Stimulated activated naive B cell treated with anti-CD40 and anti-IgM and Interleukin-4, amounts not matched to agents 10 μg/mL and 1 μg/mL and 100 μg/mL, for 72 hours (primary cell): ENCODE data around the gene OS9.
A peak's percentile ranks its signal among the peaks of the same experiment; 100 is the strongest.
"Not testable (repeated sequence)": the region's sequence is repeated elsewhere in the genome, so short reads cannot be mapped to it uniquely, and the experiment has no call there.

ENCODE experiments used
- ATAC-seq, 2 donors: fragments of 150-1000 bp; cut with Tn5 transposase; replicated peaks; 2 replicates each; pipeline ENCODE4 v1.10.0; 2021; ENCODE audit warnings: moderate library complexity in 1 of 2
- DNase-seq: peaks from one replicate; pipeline ENCODE4 v3.0.0; 2021
- H3K27ac Mint-ChIP-seq: one replicate; pipeline ENCODE4 v1.8.0; 2022; ENCODE audit warnings: mild to moderate bottlenecking, mixed read lengths
- H3K27me3 Mint-ChIP-seq, 2 donors: one replicate each; pipeline ENCODE4 v1.8.0; 2022; ENCODE audit warnings: mixed read lengths in 2 of 2
- H3K36me3 Mint-ChIP-seq, 2 donors: one replicate each; pipeline ENCODE4 v1.8.0; 2022; ENCODE audit warnings: mixed read lengths in 2 of 2, mild to moderate bottlenecking in 1 of 2
- H3K4me1 Mint-ChIP-seq, 2 donors: one replicate each; pipeline ENCODE4 v1.8.0; 2022; ENCODE audit warnings: mixed read lengths in 2 of 2, mild to moderate bottlenecking in 1 of 2
- H3K4me3 Mint-ChIP-seq, 2 donors: one replicate each; pipeline ENCODE4 v1.8.0; 2022; ENCODE audit warnings: mild to moderate bottlenecking in 2 of 2, mixed read lengths in 2 of 2, moderate library complexity in 1 of 2
- H3K9me3 Mint-ChIP-seq, 2 donors: one replicate each; pipeline ENCODE4 v1.8.0; 2022; ENCODE audit warnings: mixed read lengths in 2 of 2, mild to moderate bottlenecking in 1 of 2

Gene OS9, protein sequence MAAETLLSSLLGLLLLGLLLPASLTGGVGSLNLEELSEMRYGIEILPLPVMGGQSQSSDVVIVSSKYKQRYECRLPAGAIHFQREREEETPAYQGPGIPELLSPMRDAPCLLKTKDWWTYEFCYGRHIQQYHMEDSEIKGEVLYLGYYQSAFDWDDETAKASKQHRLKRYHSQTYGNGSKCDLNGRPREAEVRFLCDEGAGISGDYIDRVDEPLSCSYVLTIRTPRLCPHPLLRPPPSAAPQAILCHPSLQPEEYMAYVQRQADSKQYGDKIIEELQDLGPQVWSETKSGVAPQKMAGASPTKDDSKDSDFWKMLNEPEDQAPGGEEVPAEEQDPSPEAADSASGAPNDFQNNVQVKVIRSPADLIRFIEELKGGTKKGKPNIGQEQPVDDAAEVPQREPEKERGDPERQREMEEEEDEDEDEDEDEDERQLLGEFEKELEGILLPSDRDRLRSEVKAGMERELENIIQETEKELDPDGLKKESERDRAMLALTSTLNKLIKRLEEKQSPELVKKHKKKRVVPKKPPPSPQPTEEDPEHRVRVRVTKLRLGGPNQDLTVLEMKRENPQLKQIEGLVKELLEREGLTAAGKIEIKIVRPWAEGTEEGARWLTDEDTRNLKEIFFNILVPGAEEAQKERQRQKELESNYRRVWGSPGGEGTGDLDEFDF

DNA sequence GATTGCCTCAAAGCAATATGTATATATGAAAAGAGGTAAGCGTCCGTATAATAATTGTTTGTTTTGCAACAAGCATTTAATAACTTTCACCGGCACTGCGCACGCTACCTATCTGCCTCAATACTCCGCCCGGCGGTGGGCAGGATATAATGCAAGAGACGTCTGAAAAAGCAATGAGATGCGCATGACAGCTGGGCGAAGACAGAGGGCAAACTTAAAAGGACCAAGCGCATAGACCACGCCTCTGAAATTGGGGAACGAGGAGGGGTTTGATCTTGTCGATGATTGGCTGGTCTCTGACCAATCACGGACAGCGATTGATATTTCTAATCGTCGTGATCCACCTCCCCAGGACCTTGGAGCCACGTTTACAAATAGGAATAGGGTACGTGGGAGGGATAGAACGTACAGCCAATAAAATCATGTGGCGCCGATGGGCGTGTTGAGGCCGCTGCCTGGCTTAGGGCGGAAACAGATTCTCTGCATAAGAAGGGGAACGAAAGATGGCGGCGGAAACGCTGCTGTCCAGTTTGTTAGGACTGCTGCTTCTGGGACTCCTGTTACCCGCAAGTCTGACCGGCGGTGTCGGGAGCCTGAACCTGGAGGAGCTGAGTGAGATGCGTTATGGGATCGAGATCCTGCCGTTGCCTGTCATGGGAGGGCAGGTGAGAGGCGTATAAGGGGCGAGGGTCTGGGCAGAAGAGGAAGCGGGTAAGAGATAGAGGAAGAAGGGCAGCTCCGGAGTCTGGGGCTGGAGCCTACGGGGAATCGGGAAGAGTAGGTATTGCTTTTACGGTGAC, at the start of gene OS9:
Gene OS9 (plus strand): TSS at position 474 of the 800 bp plus-strand sequence. CDS start 30 bp downstream, at position 504.
- peaks cover 4 to 15% of the 10 kb centered on the region in 2 donors for H3K27me3 Mint-ChIP-seq
- no peak within 1 kb of the TSS for H3K4me3 Mint-ChIP-seq
- ATAC-seq (peak; percentile 96 to 97), DNase-seq (peak; percentile 96)
- no peaks in the 10 kb centered on the region for H3K9me3 Mint-ChIP-seq
- H3K27ac Mint-ChIP-seq: no peak within 1 kb of the TSS
- H3K36me3 Mint-ChIP-seq: peaks cover 24 to 33% of the 10 kb centered on the region in 2 donors
- peaks cover 4 to 10% of the 10 kb centered on the region in 2 donors for H3K4me1 Mint-ChIP-seq

DNA sequence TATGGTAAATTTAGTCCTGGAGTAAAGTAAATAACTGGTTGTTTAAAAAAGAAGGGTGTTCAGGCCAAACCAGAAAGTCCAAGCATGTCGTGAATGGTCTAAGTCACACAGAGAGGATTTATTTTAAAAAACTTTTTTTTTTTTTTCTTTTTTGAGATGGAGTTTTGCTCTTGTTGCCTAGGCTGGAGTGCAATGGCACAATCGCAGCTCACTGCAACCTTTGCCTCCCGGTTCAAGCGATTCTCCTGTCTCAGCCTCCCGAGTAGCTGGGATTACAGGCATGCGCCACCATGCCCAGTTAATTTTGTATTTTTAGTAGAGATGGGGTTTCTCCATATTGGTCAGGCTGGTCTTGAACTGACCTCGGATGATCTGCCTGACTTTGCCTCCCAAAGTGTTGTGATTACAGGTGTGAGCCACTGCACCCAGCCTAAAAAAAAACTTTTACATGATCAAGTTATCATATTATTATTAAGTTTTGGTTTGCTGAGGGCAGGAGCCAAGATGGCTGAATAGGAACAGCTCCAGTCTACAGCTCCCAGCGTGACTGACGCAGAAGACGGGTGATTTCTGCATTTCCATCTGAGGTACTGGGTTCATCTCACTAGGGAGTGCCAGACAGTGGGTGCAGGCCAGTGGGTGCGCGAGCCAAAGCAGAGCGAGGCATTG, 47.8 kb upstream of the OS9 start:
- peaks cover 13 to 14% of the 10 kb centered on the region in 2 donors for H3K27me3 Mint-ChIP-seq
- not testable (repeated sequence) for H3K27ac Mint-ChIP-seq, ATAC-seq, H3K4me3 Mint-ChIP-seq, H3K4me1 Mint-ChIP-seq, H3K36me3 Mint-ChIP-seq, DNase-seq, H3K9me3 Mint-ChIP-seq

DNA sequence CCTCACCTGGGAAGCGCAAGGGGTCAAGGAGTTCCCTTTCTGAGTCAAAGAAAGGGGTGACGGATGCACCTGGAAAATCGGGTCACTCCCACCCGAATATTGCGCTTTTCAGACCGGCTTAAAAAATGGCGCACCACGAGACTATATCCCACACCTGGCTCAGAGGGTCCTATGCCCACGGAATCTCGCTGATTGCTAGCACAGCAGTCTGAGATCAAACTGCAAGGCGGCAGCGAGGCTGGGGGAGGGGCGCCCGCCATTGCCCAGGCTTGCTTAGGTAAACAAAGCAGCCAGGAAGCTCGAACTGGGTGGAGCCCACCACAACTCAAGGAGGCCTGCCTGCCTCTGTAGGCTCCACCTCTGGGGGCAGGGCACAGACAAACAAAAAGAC, 47.3 kb upstream of the OS9 start:
- H3K9me3 Mint-ChIP-seq, H3K4me3 Mint-ChIP-seq, H3K27me3 Mint-ChIP-seq, ATAC-seq, H3K27ac Mint-ChIP-seq, H3K36me3 Mint-ChIP-seq, DNase-seq, H3K4me1 Mint-ChIP-seq: not testable (repeated sequence)

DNA sequence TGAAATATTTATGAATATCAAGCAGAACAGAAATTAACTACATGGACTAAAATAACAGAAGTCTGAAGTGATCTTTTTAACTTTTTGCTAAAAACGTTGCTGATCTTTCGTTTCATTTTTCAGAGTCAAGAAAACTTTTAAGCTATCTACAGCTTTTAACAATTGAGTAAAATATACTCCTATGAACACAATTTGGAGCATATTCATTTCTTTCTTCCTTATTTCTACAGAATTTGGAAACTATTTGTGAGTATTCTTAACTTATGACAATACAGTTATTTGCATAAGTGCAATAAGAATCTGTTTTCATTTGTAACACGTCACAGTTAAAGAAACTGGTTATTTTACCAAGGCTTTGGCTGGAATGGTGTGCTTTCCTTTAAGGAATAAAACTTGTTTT, 39.9 kb upstream of the OS9 start:
- Mint-ChIP-seq H3K27me3 (peaks cover 8 to 10% of the 10 kb centered on the region in 2 donors), H3K36me3 (no peaks in the 10 kb centered on the region), H3K27ac (no peak overlapping the region), H3K4me1 (no peaks in the 10 kb centered on the region), H3K9me3 (no peaks in the 10 kb centered on the region), H3K4me3 (no peak overlapping the region)
- DNase-seq (no peak), ATAC-seq (no peak)

DNA sequence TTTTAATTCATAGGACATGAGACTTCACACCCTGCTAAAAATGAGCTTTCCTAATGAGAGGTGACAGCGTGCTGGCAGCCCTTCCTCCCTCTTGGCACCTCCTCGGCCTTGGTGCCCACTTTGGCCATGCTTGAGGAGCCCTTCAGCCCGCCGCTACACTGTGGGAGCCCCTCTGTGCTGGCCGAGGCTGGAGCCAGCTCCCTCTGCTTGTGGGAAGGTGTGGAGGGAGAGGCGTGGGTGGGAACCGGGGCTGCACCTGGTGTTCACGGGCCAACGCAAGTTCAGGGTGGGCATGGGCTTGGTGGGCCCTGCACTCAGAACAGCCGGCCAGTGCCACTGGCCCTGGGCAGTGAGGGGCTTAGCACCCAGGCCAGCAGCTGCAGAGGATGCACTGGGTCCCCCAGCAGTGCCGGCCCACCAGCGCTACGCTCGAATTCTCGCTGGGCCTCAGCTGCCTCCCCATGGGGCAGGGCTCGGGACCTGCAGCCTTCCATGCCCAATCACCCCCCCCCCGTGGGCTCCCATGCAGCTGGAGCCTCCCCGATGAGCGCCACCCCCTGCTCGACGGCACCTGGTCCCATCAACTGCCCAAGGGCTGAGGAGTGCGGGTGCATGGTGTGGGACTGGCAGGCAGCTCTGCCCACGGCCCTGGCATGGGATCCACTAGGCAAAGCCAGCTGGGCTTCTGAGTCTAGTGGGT, 38.2 kb upstream of the OS9 start:
- DNase-seq: no peak
- Mint-ChIP-seq H3K27ac (no peak overlapping the region), H3K36me3 (no peaks in the 10 kb centered on the region), H3K9me3 (no peaks in the 10 kb centered on the region), H3K4me1 (no peaks in the 10 kb centered on the region), H3K4me3 (no peak overlapping the region), H3K27me3 (peaks cover 9 to 10% of the 10 kb centered on the region in 2 donors)
- ATAC-seq: no peak

DNA sequence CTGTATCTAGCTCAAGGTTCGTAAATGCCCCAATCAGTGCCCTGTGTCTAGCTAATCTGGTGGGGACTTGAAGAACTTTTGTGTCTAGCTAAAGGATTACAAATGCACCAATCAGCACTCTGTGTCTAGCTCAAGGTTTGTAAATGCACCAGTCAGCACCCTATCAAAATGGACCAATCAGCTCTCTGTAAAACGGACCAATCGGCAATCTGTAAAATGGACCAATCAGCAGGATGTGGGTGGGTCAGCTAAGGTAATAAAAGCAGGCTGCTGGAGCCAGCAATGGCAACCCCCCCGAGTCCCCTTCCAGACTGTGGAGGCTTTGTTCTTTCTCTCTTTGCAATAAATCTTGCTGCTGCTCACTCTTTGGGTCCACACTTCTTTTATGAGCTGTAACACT, 37.5 kb upstream of the OS9 start:
- not testable (repeated sequence) for H3K36me3 Mint-ChIP-seq, H3K27me3 Mint-ChIP-seq, H3K4me1 Mint-ChIP-seq, H3K27ac Mint-ChIP-seq, ATAC-seq, H3K9me3 Mint-ChIP-seq, DNase-seq, H3K4me3 Mint-ChIP-seq

DNA sequence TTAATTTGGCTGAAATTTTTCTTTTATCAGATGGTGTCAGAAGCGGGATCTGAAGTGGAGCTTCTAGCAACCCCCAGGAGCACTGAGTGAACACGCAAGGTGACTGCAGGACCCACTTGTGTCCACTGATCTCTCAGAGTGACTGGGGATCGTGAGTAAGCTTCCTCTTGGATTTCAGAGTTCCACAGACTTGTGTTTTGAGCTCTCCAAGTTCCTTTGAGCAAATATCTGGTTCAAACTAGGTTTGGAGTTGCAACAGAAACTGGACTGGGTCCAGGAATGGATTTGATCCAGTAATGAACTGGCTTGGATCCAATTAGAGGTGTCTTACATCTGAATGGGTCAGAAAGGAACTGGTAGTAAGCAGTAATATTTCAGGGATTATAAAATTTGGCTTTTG, 36.2 kb upstream of the OS9 start:
- no peak for DNase-seq
- Mint-ChIP-seq H3K4me3 (no peak overlapping the region), H3K27ac (no peak overlapping the region), H3K4me1 (no peaks in the 10 kb centered on the region), H3K27me3 (peaks cover 9 to 10% of the 10 kb centered on the region in 2 donors), H3K9me3 (peaks cover 0 to 3% of the 10 kb centered on the region in 2 donors), H3K36me3 (no peaks in the 10 kb centered on the region)
- no peak for ATAC-seq

DNA sequence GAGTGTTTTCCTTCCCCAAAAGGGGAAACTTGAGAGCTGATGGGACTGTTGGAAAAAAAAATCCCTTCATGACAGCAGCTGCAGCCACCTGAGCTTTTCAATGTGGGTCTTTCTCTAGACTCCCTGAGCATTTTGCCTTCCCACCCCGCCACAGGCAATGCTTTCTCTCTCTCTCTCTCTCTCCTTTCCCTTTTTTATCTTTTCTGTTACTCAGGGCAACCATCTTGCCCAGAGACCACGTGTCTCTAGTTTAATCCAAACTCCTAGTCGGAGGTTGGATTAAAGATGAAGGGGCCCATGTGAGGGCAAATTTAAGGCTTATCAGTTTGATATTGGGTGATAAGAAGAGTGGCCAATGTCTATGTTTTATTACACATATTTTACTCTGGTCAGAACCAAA, 35.0 kb upstream of the OS9 start:
- Mint-ChIP-seq H3K4me1 (no peaks in the 10 kb centered on the region), H3K27ac (no peak overlapping the region), H3K4me3 (no peak overlapping the region), H3K27me3 (peaks cover 9 to 10% of the 10 kb centered on the region in 2 donors), H3K36me3 (no peaks in the 10 kb centered on the region), H3K9me3 (peaks cover 0 to 3% of the 10 kb centered on the region in 2 donors)
- ATAC-seq (no peak), DNase-seq (no peak)

DNA sequence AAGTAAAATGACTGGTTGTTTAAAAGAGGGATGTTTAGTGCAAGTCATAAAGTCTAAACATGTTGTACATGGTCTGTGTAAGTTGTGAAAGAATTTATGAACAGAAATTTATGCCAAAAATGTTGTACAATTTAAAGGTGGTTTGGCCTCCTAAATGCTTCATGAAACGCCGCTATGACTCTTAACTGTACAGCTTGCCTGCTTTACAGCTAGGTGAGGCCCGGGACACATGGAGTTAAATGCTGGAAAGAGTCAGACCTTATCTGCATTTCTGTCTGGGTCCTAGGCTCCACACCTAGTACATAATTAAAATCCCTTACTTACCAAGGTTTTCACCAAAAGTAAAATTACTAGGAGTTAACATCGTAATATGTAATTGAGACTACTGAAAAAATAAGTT, 32.6 kb upstream of the OS9 start:
- ATAC-seq (no peak), DNase-seq (no peak)
- Mint-ChIP-seq H3K4me3 (no peak overlapping the region), H3K27ac (no peak overlapping the region), H3K9me3 (peaks cover 0 to 3% of the 10 kb centered on the region in 2 donors), H3K27me3 (peaks cover 9 to 13% of the 10 kb centered on the region in 2 donors), H3K36me3 (no peaks in the 10 kb centered on the region), H3K4me1 (no peaks in the 10 kb centered on the region)

DNA sequence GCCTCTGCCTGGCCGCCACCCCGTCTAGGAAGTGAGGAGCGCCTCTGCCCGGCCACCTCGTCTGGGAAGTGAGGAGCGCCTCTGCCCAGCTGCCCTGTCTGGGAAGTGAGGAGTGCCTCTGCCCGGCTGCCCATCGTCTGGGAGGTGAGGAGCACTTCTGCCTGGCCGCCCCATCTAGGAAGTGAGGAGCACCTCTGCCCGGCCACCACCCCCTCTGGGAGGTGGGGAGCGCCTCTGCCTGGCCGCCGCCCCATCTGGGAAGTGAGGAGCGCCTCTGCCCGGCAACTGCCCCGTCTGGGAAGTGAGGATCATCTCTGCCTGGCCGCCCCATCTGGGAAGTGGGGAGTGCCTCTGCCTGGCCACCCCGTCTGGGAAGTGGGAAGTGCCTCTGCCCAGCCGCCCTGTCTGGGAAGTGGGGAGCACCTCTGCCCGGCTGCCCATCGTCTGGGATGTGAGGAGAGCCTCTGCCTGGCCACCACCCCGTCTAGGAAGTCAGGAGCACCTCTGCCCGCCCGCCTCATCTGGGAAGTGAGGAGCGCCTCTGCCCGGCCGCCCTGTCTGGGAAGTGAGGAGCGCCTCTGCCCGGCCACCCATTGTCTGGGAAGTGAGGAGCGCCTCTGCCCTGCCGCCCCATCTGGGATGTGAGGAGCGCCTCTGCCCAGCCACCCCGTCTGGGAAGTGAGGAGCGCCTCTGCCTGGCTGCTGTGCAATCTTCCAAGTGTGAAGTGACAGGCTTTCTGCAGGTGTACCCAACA, 28.7 kb upstream of the OS9 start:
- not testable (repeated sequence) for H3K4me1 Mint-ChIP-seq, H3K36me3 Mint-ChIP-seq, ATAC-seq

DNA sequence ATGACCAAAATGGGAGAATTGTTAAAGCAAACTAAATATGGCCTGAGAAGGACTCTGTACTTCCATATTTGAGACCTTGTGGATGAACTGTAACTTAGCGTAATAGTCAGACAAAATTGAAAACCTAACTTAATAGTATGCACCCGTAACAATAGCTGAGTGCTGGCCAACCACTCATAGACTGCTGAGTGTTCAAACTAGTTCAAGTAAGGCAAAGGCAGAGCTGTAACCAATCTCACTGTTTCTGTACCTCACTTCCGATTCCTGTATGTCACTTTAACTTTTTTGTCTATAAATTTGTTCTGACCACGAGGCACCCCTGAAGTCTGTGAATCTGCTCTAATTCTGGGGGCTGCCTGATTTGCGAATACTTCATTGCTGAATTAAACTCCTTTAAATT, 27.0 kb upstream of the OS9 start:
- Mint-ChIP-seq H3K9me3 (no peaks in the 10 kb centered on the region), H3K36me3 (no peaks in the 10 kb centered on the region), H3K27me3 (peaks cover 4 to 18% of the 10 kb centered on the region in 2 donors), H3K4me3 (no peak overlapping the region), H3K27ac (no peak overlapping the region), H3K4me1 (no peaks in the 10 kb centered on the region)
- no peak for DNase-seq
- ATAC-seq: no peak

More for the DNA sequence above, 28.7 kb upstream of the OS9 start:
- not testable (repeated sequence) for H3K9me3 Mint-ChIP-seq, H3K27ac Mint-ChIP-seq, DNase-seq, H3K4me3 Mint-ChIP-seq
- H3K27me3 Mint-ChIP-seq: peaks cover 4 to 18% of the 10 kb centered on the region in 2 donors

DNA sequence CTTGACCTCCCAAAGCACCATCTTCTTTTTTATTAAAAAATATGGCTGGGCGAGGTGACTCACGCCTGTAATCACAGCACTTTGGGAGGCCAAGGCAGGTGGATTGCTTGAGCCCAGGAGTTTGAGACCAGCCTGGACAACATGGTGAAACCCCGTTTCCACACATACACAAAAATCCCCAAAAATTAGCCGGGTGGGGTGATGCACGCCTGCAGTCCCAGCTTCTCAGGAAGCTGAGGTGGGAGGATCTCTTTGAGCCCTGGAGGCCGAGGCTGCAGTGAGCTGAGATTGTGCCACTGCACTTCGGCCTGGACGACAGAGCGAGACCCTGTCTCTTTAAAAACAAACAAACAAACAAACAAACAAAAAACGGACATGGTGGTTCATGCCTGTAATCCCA, 24.2 kb upstream of the OS9 start:
- not testable (repeated sequence) for DNase-seq, H3K4me3 Mint-ChIP-seq, H3K4me1 Mint-ChIP-seq, H3K36me3 Mint-ChIP-seq, H3K9me3 Mint-ChIP-seq, ATAC-seq, H3K27ac Mint-ChIP-seq
- peaks cover 5 to 25% of the 10 kb centered on the region in 2 donors for H3K27me3 Mint-ChIP-seq

DNA sequence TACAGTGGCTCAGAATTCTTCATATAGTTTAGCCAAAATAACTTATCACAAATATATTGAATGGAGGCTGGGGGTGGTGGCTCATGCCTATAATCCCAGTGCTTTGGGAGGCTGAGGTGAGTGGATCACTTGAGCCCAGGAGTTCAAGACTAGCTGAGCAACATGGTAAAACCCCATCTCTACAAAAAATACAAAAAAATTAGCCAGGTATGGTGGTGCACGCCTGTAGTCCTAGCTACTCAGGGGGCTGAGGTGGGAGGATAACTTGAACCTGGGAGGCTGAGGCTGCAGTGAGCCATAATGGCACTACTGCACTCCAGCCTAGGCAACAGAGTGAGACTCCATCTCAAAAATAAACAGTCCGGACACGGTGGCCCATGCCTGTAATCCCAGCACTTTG, 22.1 kb upstream of the OS9 start:
- not testable (repeated sequence) for DNase-seq, H3K4me1 Mint-ChIP-seq, H3K9me3 Mint-ChIP-seq, H3K27ac Mint-ChIP-seq, ATAC-seq, H3K4me3 Mint-ChIP-seq, H3K36me3 Mint-ChIP-seq
- peaks cover 11 to 26% of the 10 kb centered on the region in 2 donors for H3K27me3 Mint-ChIP-seq
